SKM-1 treated with dmso at 0.1 percent for 144 hours (cell line): ENCODE measurements around the gene PCDH1.

Experiments
- DNase-seq: peaks from one replicate; lab custom pipeline; 2025; ENCODE audit not compliant: unreplicated experiment; lab: John Stamatoyannopoulos, UW

PCDH1 gene

DNA sequence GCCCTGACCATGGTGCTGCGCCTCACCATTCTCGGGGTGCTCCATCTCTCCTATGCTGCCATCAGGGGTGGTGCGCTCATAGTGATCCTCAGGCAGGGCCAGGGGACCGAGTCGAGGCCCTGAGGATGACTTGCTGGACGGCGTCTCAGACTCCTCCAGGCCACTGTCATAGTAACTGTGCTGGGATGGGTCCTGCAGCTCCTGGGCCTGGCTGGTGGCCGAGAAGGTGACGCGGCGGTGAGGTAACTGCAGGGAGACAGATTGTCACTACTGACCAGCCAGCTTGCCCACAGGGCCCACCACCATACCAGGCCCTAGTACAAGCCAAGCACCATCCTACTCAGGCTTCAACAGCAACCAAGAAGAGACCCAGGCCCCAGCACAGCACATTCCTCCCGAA, 21.0 kb downstream of the PCDH1 start:
- DNase-seq: no peak

DNA sequence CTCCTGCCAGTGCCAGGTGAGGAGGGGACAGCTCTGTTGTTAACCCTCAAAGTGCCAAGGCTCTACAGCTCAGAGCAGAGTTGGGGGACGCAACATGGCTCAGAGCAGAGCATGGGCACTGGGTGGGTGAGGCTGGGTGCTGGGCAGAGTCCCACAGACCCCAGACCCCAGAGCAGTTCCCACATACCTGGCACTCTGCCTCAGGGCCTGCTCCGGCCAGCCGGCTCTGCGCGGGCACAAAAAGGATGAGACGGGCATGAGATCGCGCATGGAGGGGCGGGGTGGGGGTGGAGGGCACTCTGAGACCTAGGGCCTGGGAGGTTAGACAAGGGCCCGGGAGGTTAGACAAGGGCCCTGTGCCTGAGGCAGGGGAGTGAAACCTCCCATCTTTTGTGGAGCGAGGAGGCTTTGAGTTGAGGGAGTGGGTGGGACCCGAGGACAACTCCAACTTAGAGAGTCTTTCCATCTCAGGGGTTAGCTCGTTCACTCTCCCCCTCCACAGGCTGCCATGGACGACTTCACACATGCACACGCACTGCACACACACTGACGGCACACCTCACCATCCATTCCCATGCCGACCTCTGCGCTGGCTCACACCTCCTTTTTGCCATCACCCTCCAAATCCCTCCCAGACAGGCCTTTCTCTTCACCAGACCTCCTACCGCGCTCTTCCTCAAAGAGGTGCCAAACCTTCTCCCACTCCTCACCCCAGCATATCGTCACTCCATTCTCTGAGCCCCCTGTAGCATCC, 22.0 kb downstream of the PCDH1 start:
- DNase-seq: no peak

DNA sequence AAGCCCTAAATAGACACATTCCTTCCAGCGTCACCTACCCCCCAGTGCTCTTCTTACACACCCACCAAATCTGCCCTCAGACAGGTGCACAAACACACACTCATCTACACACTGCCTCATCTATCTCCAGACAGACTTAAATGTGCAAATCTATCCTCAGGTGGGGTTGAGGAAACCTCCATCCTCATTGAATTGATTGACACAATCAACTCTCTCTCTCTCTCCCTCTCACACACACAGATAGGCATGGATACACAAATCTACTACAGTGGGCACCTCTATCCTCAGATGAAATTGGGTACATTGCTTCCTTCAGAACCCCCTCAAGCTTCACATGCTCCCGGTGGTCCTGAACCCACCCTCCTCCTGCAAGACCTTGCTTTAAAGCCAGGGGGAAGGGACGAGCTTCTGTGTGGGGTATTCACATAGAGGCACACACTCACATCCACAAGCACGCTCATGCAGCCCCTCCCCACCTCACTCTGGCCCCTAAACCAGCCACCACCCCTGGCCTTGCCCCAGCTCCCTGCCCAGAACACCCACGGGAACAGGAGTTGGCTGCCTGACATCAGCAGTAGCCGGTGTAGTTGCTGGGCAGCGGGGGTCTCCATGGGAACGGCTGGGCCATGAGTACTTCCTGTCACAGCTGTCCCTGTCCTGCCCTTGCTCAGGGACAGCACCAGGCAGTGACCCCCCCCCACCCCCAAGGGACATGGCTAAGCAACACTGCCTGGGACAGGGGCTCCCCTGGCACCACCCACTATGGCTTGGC, 22.8 kb downstream of the PCDH1 start:
- no peak for DNase-seq

DNA sequence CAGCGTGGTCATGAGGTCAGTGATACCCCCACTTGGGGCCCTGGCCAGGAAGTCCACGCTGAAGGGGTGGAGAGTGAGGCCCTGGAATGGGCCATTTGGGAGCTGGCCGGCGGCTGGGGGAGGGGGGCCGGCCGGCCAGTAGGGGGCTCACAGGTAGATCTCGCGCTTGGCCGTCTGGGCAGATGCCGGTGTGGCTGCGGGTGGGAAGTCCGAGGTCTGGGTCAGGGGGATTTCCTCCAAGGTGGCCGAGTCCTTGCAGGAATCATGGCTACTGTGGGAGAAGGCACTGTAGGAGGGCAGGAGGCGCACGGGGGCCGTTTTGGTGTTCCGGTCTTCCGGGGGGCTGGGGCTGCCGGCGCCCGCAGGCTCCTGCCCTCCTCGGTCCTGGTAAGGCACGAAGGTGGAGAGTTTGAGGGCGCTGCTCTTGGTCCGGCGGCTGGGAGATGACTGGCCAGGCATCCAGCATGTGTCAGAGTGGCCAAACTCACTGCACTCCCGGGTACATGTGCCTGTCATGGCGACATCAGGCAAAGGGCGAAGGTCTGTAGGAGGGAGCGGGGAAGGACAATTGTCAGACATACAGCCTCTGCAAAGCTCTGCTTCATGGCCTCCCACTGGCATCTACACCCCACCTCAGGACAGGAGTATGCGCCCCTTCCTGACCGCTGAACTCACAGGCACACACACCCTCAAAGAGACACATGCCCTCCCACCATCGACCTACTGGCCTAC, 24.1 kb downstream of the PCDH1 start:
- no peak for DNase-seq

DNA sequence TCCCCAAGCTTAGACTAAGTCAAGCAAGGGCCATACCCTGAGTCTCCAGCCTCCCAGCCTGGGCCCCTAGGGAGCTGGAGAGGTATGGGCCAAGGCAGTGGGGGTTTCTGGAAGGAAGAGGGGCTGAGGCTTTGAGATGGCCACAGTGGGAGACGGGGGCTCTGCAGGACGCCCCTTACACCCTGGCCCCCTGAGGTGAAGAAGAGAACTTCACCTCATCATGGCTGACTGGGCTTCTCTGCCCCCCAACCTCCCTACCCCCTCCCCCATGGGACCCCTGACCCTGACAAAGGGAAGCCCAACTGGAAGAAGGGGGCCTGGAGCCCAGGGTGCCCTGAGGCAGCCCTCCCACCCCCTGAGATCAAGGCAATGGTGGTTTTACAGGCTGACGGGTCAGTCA, 25.8 kb downstream of the PCDH1 start:
- no peak for DNase-seq

DNA sequence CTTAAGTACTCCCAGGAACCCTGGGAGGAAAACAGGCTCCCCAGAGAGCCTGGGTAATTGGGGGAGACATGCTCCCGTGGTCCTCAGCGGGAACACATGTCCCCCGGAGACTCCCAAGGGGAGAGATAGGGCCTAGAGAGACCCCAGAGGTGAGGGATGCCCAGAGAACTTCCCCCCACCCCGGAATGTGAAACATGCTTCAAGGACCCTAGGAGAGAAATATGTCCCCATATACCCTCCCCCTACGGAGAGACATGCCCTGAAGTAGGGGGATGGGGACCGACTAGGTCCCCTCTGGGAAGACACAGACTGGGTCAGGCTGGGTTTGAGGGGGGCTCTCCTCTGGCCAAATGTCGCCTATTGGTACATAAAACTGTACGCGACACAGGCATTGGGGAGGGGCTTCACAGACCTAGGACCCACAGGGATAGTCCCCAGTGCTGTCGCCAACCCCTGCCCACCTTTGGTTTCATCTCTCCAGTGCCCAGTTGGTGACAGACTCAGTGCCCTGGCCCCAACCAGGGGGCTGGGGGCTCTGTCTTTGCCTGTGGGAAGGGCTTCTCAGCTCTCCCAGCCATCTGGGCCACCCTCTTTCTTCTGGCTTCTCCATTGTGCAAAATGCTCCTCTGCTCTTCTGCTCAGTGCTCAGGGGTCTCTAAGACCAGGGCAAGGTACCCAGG, 26.9 kb downstream of the PCDH1 start:
- DNase-seq: no peak

DNA sequence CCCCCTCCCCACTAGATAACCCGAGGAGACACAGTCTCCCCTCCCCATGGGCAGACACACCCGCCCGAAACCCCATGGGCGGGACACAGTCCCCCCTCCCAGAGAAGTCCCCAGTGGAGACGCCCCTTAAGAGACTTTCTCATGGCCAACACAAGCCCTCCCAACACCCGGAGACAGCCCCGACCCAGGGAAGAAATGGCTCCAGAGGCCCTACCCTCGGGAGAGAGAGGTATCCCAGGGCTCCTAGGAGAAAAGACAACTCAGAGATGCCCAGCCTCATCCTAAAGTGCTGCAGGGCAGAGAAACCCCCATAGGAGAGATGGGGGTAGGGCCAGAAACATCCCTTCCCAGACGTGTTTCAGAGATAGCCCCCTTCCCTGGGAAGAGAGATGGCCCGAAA, 27.4 kb downstream of the PCDH1 start:
- no peak for DNase-seq

DNA sequence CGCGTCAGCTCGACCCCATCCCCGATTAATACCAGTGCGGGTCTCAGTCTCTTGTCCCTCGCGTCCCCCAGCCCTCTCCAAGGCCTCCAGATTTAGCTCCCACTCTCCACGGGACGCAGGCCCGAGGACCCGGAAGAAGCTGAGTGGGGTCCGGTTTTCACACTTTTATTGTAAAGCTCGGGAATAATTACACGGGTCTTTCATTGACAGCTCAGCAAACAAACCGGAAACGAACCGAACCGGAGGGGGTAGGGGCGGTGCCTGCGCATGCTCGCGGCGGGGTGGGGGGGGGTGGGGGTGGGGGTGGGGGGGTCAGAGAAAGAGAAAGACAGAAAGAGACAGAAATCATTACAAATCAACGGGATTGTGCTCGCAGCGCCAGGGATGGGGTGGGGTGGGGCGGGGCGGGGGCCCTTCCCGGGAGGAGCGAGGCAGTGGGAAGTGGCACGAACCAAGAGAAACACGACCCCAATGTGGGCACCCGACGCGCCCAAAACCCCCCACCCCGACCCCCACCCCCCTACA, 27.9 kb downstream of the PCDH1 start:
- no peak for DNase-seq

DNA sequence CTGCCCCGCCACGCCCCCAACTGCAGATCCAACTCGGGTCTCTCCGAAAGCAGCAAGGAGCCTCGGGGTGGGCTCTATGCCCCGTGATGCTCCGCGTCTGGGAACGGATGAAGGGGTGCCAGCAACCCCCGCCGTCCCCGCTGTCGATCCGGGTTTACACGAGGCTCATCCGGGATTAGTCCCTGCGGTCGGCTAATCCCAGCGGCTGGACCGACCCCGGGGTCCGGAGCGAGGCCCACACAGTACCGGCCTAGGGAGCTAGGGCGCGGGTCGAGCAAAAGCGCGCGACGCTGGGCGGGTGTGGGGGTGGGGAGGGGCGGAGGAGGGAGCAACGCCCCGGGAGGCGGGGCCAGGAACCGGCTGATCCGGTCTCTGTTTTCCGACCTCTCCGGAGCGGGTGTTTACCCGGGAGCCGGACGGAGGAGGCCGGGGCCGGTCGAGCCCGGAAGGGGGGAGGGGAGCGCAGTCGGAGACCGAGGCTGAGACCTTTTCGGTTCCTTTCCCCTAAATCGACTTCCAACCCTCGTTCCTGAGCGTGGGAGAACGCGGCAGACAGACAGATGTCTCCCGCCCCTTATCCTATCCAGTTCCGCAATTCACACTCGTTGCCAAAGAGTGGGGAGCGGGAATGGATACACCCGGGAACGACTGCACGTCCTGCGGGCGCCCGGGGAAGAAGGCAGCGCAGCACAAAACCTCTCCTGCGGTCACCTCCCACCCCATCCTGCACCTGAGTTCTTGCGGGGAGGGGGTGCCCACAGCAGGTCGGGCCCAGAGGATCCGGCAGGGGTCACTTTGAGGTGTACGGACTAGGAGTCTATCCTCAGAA, 28.6 kb downstream of the PCDH1 start:
- DNase-seq: no peak

DNA sequence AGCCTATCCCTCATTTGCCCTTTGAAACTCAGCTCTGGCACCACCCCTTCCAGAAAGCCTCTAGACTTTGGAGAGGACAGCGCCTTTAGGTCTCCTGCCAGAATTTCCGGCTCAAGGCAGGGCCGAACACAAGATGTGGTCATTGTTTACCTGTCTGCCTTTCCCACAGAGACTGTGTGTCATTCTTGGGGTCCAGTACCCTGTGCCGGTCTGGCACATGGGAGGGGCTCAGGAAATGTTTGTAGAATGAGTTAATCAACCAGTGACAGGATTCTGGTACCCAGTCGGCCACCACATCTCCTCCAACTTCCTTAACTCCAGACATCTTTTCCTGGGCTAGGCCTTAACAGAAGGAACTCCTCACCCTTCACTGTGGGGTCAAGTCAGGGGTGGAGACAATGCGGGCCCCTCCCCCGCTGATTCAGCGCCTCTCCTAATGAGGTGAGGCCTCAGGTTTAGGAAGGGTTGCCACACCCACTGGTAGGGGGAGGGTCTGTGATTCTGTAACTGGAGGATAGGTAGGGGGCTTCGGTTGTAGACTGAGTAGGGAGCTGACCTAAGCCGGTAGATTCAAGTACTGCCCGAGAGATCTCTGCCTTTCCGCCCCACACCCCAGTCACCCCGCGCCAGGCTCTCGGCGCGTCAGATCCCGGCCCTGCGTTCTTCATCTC, 29.3 kb downstream of the PCDH1 start:
- DNase-seq: no peak

DNA sequence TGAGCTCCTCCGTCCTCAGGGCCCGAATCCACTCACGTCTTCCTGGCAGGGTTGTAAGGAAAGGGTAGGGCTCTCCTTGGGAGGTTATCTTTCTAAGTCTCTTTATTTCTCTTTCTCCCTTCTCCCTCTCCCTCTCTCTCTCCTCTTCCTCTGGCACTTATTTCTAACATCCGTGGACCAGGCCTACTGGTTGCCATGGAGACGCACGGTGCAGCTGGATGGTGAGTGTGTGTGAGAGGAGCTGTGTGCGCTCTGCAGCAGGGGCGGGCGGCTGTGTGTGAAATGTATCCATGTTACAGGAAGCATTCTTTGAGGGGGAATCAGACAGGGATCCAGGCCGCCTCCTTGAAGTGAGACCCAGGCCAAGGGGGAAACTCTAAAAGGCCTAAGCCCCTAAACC, 32.2 kb downstream of the PCDH1 start:
- no peak for DNase-seq

DNA sequence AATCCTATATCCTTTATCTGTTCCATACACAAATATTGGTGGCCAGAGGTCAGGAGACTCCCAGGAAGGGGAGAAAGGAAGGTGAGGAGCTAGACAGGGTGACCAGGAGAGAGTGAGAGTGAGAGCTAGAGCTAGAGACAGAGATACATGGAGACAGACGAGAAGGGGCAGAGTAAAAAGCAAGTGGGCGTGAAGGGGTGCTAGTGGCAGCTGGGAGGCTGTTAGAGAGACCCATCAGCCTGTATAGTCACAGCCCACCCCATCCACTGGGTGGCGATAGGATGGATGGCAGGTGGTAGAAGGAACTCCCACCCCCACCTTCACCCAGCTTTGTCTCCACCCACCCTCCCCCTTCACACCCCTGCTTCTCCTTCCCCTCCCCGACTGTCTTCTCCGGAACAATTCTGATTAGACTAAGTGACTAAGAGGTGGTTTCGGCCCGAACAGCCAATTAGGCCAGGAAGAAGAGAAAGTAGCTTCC, 32.8 kb downstream of the PCDH1 start:
- no peak for DNase-seq

DNA sequence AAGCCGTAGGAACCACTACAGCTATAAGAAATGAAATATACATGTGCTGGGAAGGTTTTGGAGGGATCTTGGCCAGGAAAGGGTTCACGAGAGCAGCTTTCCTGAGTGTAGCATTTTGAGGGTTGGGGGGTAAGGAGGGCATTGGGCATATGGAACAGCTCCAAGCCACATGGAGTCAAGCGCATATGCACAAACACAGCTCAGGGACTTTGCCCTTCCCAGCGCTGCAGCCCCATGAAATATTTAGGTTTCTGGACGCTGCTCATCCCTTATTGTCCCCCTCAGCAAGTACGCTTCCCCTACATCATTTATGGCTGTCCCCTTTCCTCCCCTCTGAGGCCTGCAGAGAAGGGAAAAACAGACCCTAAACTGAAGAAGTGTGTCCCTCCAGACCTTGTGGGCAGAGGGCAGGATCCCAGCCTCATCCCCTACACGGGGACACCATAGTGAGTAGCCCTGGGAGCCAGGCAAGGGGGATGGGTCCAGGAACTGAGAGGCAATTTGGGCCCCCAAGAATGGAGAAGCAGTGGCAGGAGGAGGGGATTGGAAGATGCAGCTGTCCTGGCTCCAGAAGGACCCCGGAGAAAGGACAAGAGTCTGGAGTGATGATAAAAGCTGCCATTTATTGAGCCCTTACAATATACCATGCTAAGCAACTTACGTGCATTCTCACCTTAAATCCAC, 33.7 kb downstream of the PCDH1 start:
- no peak for DNase-seq

DNA sequence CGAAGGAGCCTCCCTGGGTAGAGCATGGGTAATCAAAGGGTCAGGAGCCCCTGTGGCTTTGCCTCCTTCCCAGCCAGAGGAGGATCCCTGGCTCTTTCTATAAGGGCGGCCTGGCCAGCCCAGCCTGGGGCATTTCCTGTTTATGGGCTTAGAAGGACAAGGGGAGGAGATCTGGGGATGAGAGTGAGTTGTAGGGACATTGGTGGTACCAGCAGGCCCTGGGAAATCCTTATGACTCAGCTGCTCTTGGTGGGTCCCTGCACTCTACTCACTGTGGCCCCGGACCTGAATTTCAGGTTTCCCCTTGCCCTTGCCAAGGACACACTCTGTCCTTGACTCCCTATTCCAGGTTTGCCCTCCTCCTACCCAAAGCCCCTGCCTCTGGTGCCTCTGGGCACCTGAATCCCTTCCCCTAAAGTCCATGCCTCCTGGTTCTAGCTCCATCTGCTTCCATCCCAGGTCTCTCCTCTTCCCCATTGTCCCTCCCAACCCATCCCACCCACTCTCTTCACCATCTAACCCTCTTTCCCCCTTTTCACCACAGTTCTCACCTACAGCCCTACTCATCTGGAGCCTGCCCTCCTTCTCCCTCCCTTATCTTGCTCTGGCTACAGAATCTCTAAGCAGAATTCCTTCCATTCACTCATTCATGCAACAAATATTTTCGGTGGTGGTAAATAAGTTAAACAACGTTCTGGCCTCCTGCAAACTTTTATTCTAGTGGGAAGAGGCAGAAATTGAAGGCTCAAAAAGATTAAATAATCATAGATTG, 34.9 kb downstream of the PCDH1 start:
- DNase-seq: no peak

DNA sequence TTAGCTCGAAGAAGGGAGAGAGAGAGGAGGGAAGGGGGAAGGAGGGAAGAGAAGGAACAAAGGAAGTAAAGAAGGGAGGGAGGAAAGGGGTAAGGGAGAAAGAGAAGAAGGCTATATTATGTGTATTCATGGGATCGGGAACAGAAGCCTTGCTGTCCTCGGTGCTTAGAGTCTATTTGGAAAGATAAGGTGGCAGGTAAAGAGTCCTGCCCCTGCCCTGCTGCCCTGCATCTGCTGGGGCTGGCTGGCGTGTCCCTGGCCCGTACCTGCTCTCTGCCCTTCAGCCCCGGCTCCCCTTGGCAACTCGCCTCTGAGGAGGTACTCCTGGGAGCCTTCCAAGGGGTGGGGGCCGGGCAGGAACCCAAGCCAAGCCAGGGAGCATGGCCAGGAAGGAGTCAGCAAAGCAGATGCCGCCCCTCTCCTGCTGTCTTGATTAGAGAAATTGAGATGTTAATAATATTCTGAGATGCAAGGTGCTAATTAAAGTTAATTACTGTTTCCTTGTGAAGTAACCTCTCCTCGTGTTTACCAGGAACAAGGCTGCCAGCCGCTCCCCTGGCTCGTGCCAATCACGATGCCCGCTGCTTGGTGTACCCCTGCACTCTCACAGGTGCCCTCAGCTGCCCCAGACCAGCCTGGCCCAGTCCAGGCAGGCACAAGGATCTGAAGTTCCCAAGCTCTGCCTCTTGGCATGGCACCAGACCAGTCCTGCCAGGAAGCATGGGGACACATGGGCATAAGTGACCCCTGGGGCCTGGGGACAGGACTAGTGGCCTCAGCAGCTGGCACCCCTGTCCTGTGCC, 36.6 kb downstream of the PCDH1 start:
- DNase-seq: no peak

DNA sequence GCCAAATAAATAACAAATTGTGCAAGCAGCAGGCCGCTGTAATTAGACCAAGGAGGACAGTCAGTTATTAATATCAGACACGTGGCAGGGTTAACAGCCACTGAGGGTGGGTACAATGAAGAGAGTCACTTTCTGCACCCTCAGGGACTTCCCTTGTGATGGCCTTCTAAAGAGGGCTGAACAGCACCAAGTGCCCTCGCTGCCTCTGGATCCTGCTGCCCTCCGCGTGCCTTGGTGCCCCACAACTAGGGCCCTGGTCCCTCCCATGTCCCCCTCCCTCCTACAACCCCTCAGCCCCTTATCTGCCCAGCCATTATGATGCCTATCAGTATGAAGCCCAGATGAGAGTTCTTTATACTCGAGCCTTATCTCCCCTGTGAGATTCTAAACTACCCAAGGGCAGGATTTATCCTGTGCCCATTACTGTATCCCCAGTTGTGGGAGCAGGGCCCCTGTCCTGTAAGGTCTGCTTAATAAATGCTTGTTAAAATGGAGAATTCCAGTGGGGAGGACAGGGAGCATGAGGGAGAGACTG, 37.3 kb downstream of the PCDH1 start:
- no peak for DNase-seq

DNA sequence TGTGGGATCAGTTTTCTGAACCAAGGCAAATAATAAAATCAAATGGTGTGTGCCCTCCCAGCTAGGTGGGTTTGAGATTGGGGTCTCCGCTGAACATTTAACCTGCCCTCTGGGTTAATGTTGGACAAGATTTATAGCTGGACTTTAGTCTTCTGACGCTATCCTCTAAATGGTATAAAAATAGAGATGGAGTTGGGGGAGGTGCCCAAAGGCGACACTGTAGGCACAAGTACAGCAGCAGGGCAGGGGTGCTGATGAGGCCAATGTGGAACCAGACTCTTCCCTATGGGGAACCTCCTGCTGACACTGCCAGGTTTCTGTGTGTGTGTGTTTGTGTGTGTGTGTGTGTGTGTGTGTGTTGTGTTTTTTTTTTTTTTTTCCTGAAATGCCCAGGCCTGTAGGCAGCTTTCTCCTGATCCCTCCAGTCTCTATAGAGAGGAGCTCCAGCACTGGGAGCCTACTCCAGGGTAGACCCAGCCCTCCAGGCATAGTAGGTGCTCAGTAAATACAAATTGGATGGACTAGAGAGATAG, 37.9 kb downstream of the PCDH1 start:
- no peak for DNase-seq
